ENCODE measurements around the gene ACTG2. TPM values are rescaled to one million over a fixed set of nuclear protein-coding genes. Genes with fewer than 3 reads are reported as not detected.
"Not testable (repeated sequence)": the region's sequence is repeated elsewhere in the genome, so short reads cannot be mapped to it uniquely, and the experiment has no call there.

The ACTG2 gene
- not detected in 2 replicates for total RNA-seq

DNA sequence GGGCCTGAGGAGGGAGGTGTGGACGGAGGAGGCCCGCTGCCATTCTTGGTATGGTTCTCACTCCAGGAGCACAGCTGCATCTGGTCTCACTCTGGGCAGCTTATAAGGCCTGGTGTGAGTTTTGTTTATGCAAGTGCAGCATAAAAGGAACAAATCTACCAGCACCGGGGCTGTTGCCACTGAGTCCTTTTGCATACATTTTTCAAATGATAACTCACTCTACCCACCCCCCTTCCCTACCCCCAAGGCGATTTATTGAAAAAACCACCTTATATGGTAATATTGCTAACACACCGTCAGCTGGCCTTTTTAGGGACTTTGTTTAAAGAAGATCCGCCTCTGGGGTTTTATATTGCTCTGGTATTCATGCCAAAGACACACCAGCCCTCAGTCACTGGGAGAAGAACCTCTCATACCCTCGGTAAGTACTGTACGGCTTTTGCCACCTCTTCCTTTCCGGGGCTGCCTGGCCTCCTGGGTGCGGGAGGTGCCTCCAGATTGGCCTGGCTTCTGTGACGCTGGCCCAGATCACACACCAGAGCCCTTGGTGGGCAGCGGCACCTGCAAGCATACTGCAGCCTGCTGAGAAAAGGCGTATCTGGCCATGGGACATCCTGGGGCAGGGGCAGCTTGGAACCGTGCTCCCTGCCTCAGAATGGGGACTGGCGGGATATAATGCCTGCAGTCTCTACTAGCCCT lies at the start of gene ACTG2:
TSS of gene ACTG2 (plus strand) at position 378 of the 699 bp plus-strand sequence. CDS start 8,304 bp downstream, outside the sequence.
- DNase-seq (ENCODE audit: low read depth, low spot score) = no peak

GRCh38 chr2:73844087-73844486 lies 48.7 kb upstream of the ACTG2 start:
- DNase-seq (ENCODE audit: low read depth, low spot score) = no peak

- DNase-seq (ENCODE audit: low read depth, low spot score) = no peak
Measured at GRCh38 chr2:73850009-73850408, 42.8 kb upstream of the ACTG2 start.

DNA sequence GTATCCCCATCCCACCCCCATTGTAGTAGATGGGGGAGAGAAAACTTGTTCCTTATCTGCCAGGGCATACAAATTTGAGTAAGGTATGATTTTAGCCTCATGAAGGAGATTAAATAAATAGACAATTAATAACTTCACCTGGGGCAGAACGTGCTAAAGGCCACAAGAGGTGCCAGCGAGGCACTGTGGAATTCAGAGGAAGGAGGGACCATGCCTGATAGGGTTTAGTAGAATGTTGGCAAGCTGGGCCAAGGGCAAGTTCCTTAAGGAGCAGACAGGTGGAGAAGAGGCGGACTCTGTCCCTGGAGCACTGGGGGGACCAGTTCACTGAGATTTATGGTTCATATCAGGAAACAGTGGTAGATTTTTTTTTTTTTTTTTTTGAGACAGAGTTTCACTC lies 41.5 kb upstream of the ACTG2 start:
- no peak for DNase-seq (ENCODE audit: low read depth, low spot score)

DNA sequence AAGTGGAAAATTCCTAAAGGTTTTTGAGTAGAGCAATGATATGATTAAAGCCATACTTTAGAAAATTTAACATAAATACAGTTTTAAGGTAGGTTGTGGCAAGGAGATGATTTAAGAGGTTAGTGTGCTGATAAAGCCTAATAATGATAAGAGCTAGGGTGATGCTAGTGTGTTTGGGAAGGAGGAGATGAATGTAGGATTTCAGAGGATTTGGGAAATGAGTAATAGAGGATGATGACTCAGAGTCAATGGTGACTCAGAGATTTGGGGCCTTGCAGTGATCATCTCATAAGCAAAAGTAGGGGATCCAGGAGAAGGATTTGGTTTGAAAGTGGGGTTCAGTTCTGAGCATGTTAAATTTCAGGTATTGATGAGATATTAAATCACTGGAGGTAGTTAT lies 40.8 kb upstream of the ACTG2 start:
- DNase-seq (ENCODE audit: low read depth, low spot score) = peak; percentile 29

GRCh38 chr2:73855526-73855925 lies 37.3 kb upstream of the ACTG2 start:
- DNase-seq (ENCODE audit: low read depth, low spot score) = no peak

GRCh38 chr2:73856214-73856613 lies 36.6 kb upstream of the ACTG2 start:
- no peak for DNase-seq (ENCODE audit: low read depth, low spot score)

GRCh38 chr2:73859721-73860586 lies 32.9 kb upstream of the ACTG2 start:
- peak; percentile 33 for DNase-seq (ENCODE audit: low read depth, low spot score)

DNA sequence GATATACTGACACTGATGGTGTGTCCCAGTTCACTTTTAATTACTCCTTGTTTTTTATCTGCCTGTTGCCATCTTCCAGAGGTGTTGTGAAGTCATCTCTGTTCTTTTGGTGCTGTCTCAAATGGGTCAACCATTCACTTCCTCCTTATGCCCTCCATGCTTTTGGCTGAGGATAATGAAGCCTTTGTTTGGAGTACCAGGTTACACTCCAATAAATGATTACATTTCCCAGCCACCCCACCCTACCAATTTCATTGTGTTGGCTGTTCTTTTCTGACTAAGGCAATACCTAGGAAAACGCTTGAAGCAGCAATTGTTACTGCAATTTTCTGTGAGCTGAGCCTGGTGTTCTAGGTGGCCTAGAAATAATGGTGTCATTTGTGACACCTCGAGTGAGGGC lies 29.8 kb upstream of the ACTG2 start:
- no peak for DNase-seq (ENCODE audit: low read depth, low spot score)

DNA sequence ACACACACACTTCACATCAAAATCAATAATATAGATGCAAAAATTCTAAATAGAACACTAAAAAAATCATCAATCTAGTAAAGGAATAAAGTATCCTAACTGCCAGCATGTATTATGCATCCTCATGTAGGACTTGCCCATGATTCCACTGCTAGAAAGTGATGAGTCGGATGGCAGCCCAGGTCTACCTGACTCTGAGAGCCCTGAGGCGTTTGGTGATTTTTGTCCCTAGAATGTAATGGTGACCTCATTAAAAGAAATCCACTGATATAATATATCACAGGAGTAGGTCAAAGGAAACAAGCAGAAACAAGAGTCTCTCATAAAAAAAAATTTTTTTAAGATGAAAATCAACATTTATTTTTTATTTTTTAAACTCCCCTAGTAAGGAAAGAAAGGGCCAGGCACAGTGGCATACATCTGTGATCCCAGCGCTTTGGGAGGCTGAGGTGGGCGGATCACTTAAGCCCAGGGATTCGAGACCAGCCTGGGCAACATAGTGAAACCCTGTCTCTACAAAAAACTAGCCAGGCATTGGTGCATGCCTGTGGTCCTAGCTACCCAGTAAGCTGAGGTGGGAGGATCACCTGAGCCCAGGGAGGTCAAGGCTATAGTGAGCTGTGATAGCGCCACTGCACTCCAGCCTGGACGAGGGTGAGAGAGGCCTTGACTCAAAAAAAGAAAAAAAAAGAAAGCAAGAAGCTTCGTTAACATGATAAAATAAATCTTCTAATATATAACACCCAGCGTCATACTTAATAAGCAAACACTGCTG lies 24.4 kb upstream of the ACTG2 start:
- DNase-seq (ENCODE audit: low read depth, low spot score) = no peak

GRCh38 chr2:73870084-73870483 lies 22.7 kb upstream of the ACTG2 start:
- peak; percentile 15 for DNase-seq (ENCODE audit: low read depth, low spot score)

DNA sequence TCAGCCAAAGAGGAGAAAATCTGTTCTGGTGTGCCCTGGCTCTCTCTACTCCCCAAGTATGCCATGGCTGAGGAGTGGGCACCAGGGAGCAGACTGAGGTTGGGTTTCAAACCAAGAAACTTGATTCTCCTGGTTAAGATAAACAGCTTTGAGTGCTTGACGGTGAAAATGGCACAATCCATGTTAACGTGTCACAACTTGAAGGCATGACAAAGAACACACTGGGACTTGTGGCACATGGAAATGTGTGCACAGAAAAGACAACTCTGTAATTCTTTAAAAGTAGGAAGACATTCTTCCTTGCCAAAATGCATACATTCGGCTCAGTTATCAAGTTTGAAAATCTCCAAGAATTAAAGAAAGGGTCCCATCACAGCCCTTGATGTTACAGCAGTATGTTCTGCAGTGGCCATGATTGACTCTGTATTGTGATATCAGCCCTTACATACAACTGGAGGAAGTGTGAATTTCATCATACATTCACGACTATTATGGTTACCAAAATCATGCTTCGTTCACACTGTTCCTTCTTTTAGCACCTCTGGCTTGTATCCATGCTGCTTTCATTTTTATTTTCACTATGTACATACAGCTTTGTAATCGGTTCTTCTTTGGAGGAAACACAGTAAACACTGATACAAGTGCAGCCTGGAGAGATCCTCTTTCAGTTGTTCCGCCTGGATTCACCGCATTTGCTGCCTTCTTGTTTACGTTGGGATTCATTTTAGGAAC lies 15.6 kb upstream of the ACTG2 start:
- no peak for DNase-seq (ENCODE audit: low read depth, low spot score)

DNA sequence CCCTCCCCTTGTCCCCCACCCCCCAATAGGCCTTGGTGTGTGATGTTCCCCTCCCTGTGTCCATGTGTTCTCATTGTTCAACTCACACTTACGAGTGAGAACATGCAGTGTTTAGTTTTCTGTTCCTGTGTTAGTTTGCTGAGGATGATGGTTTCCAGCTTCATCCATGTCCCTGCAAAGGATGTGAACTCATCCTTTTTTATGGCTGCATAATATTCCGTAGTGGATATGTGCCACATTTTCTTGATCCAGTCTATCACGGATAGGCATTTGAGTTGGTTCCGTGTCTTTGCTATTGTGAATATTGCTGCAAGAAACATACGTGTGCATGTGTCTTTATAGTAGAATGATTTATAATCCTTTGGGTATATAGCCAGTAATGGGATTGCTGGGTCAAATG lies 14.8 kb upstream of the ACTG2 start:
- not testable (repeated sequence) for DNase-seq (ENCODE audit: low read depth, low spot score)

DNA sequence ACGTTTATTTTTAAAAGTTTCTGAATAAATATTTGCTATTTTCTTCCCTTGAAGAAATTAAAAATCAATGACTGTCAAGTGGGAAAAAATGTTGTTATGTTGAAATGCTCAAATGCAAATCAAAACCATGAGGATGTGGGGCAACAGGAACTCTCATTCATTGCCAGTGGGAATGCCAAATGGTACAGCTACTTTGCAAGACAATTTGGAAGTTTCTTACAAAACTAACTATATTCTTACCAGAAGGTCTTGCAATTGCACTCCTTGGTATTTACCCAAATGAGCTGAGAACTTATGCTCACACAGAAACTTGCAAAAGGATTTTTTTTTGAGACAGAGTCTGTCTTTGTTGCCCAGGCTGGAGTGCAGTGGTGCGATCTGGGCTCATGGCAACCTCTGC lies 7.4 kb upstream of the ACTG2 start:
- no peak for DNase-seq (ENCODE audit: low read depth, low spot score)

DNA sequence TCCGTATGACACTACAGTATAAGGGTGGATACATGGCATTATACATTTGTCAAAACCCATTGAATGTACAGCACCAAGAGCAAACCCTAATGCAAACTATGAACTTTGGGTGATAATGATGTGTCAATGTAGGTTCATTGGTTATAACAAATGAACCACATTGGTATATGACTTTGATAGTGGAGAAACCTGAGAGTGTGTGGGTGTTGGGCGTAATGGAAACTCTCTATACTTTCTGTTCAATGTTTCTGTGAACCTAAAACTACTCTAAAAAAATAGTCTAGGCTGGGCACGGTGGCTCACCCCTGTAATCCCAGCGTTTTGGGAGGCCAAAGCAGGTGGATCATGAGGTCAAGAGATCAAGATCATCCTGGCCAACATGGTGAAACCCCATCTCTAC lies 6.5 kb upstream of the ACTG2 start:
- no peak for DNase-seq (ENCODE audit: low read depth, low spot score)

GRCh38 chr2:73887596-73888353 lies 5.0 kb upstream of the ACTG2 start:
- not testable (repeated sequence) for DNase-seq (ENCODE audit: low read depth, low spot score)

DNA sequence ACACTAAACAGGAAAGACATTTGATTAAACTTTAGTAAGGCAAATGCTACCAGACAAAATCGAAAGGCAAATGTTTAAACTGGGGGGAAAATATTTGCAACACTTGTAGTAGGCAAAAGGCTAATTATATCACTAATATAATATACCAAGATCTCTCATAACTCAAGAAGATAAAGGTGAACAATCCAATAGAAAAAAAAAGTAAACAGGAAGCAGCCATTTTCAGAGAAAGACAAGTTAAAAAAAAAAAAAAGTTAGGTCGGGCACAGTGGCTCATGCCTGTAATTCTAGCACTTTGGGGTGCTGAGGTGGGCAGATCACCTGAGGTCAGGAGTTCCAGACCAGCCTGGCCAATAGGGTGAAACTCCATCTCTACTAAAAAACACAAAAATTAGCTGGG lies 4.4 kb upstream of the ACTG2 start:
- DNase-seq (ENCODE audit: low read depth, low spot score) = no peak

GRCh38 chr2:73889206-73889605 lies 3.6 kb upstream of the ACTG2 start:
- no peak for DNase-seq (ENCODE audit: low read depth, low spot score)

- no peak for DNase-seq (ENCODE audit: low read depth, low spot score)
Measured at GRCh38 chr2:73890301-73891092, 2.3 kb upstream of the ACTG2 start.

Data from pulmonary artery endothelial cell (primary cell).